ENCODE data around the gene MAP1LC3A.

MAP1LC3A gene

GRCh38 chr20:34549291-34549928, 9.1 kb upstream of the MAP1LC3A start:
- no peak for DNase-seq (ENCODE audit: low read depth)

- DNase-seq (ENCODE audit: low read depth), result no peak
These were observed 8.6 kb upstream of the MAP1LC3A start for GRCh38 chr20:34549929-34550305.

- DNase-seq (ENCODE audit: low read depth), result no peak
These were observed 5.9 kb upstream of the MAP1LC3A start for GRCh38 chr20:34552569-34552968.

- no peak for DNase-seq (ENCODE audit: low read depth)
These were observed 5.1 kb upstream of the MAP1LC3A start for GRCh38 chr20:34553366-34553867.

- no peak for DNase-seq (ENCODE audit: low read depth)
These were observed 590 bp upstream of the MAP1LC3A start for GRCh38 chr20:34557936-34558319.

GRCh38 chr20:34559311-34560140, 1.0 kb downstream of the MAP1LC3A start:
- DNase-seq (ENCODE audit: low read depth), result no peak

GRCh38 chr20:34560141-34560523, 1.6 kb downstream of the MAP1LC3A start:
- DNase-seq (ENCODE audit: low read depth), result no peak

GRCh38 chr20:34560614-34561013, 2.1 kb downstream of the MAP1LC3A start:
- no peak for DNase-seq (ENCODE audit: low read depth)

- no peak for DNase-seq (ENCODE audit: low read depth)
These were observed 3.1 kb downstream of the MAP1LC3A start for GRCh38 chr20:34561661-34562060.

- no peak for DNase-seq (ENCODE audit: low read depth)
These were observed 4.1 kb downstream of the MAP1LC3A start for GRCh38 chr20:34562641-34563040.

GRCh38 chr20:34564833-34565232, 6.3 kb downstream of the MAP1LC3A start:
- DNase-seq (ENCODE audit: low read depth), result no peak

- DNase-seq (ENCODE audit: low read depth), result no peak
These were observed 8.7 kb downstream of the MAP1LC3A start for GRCh38 chr20:34566978-34567891.

- no peak for DNase-seq (ENCODE audit: low read depth)
These were observed 9.7 kb downstream of the MAP1LC3A start for GRCh38 chr20:34567892-34568865.

GRCh38 chr20:34569598-34569997, 11.1 kb downstream of the MAP1LC3A start:
- no peak for DNase-seq (ENCODE audit: low read depth)

- no peak for DNase-seq (ENCODE audit: low read depth)
These were observed 12.4 kb downstream of the MAP1LC3A start for GRCh38 chr20:34570859-34571306.

- DNase-seq (ENCODE audit: low read depth), result no peak
These were observed 13.2 kb downstream of the MAP1LC3A start for GRCh38 chr20:34571753-34572152.

GRCh38 chr20:34573541-34574300, 15.2 kb downstream of the MAP1LC3A start:
- DNase-seq (ENCODE audit: low read depth), result no peak

- DNase-seq (ENCODE audit: low read depth), result no peak
These were observed 15.9 kb downstream of the MAP1LC3A start for GRCh38 chr20:34574426-34574825.

GRCh38 chr20:34574861-34575260, 16.3 kb downstream of the MAP1LC3A start:
- DNase-seq (ENCODE audit: low read depth), result no peak

- DNase-seq (ENCODE audit: low read depth), result no peak
These were observed 16.8 kb downstream of the MAP1LC3A start for GRCh38 chr20:34575271-34575670.

Measured in HS-5 (cell line).